Fibroblast of lung (primary cell): ENCODE measurements around the gene CCNI. TPM values are rescaled to one million over a fixed set of nuclear protein-coding genes. Genes with fewer than 3 reads are reported as not detected.

Source experiments
- DNase-seq, 2 donors: peaks; one replicate each; pipeline versions ENCODE4 v3.0.0 to v3.0.0-alpha.2; 2010; ENCODE audit warnings: low read depth in 2 of 2
- H2AFZ ChIP-seq: 2 replicates; pipeline ENCODE4 v1.5.1; 2012; ENCODE audit warnings: low read length, control low read depth, inconsistent platforms
- H3K27ac ChIP-seq: 2 replicates; pipeline ENCODE4 v1.5.1; 2011; ENCODE audit warnings: low read length, control low read depth; ENCODE audit not compliant: insufficient read depth
- H3K27me3 ChIP-seq: 2 replicates; pipeline ENCODE4 v1.5.1; 2011; ENCODE audit warnings: mild to moderate bottlenecking, low read length; ENCODE audit not compliant: control insufficient read depth, insufficient read depth
- H3K36me3 ChIP-seq: 2 replicates; pipeline ENCODE4 v1.5.1; 2011; ENCODE audit warnings: low read length; ENCODE audit not compliant: control insufficient read depth, insufficient read depth
- H3K4me1 ChIP-seq: 2 replicates; pipeline ENCODE4 v1.5.1; 2011; ENCODE audit warnings: low read length; ENCODE audit not compliant: control insufficient read depth, insufficient read depth; ENCODE audit errors: extremely low read depth
- H3K4me2 ChIP-seq: 2 replicates; pipeline ENCODE4 v1.5.1; 2011; ENCODE audit warnings: low read length, control low read depth; ENCODE audit not compliant: insufficient read depth; ENCODE audit errors: extremely low read depth
- H3K4me3 ChIP-seq, 4 experiments: fragments of 200-600 bp in 1 of 4; sonication (generic) in 1 of 4; replicated peaks in 1 of 4; 2 replicates each; pipeline ENCODE4 v1.5.1; 2011 to 2016; ENCODE audit warnings: low read length in 4 of 4, low read depth in 3 of 4, mild to moderate bottlenecking in 3 of 4, control low read depth in 2 of 4, inconsistent platforms in 1 of 4, mixed read lengths in 1 of 4; ENCODE audit not compliant: insufficient read depth in 1 of 4; ENCODE audit errors: control extremely low read depth in 1 of 4
- H3K79me2 ChIP-seq: 2 replicates; pipeline ENCODE4 v1.5.1; 2012; ENCODE audit warnings: mild to moderate bottlenecking, low read length, inconsistent platforms; ENCODE audit not compliant: control insufficient read depth, insufficient read depth
- H3K9ac ChIP-seq: 2 replicates; pipeline ENCODE4 v1.5.1; 2011; ENCODE audit warnings: mild to moderate bottlenecking, low read length, control low read depth; ENCODE audit not compliant: insufficient read depth
- H3K9me3 ChIP-seq: 2 replicates; pipeline ENCODE4 v1.5.1; 2012; ENCODE audit warnings: low read depth, low read length; ENCODE audit not compliant: control insufficient read depth, insufficient read depth
- H4K20me1 ChIP-seq: 2 replicates; pipeline ENCODE4 v1.5.1; 2011; ENCODE audit warnings: low read length; ENCODE audit not compliant: control insufficient read depth, insufficient read depth; ENCODE audit errors: extremely low read depth
- CTCF ChIP-seq, 2 donors: IDR thresholded peaks in 1 of 2; conservative IDR thresholded peaks in 1 of 2; 1 replicate in 1 of 2; 2 replicates in 1 of 2; pipeline ENCODE4 v1.5.1; 2011 to 2012; ENCODE audit warnings: low read length in 2 of 2, control low read depth in 1 of 2, inconsistent platforms in 1 of 2, low read depth in 1 of 2, mild to moderate bottlenecking in 1 of 2
- EZH2 ChIP-seq: IDR thresholded peaks from 2 replicates; pipeline ENCODE4 v1.5.1; 2012; ENCODE audit warnings: low read length, control low read depth, mild to moderate bottlenecking; ENCODE audit errors: missing control alignments
- polyA minus RNA-seq: library from RNA; depleted of rRNA, polyadenylated mRNA; stranded (reverse); fragments of >200 nt; gene quantifications from 2 replicates; pipeline ENCODE4 v1.2.3, GENCODE V29; 2011; ENCODE audit warnings: low replicate concordance
- polyA plus RNA-seq, 2 donors: library from polyadenylated mRNA; depleted of rRNA in 1 of 2; stranded (reverse) in 1 of 2; unstranded in 1 of 2; fragments of >200 nt; gene quantifications; 2 replicates each; pipeline ENCODE4 v1.2.1, GENCODE V29; 2011 to 2012; ENCODE audit warnings: missing spikeins in 1 of 2
- total RNA-seq: library from RNA; depleted of rRNA; stranded (reverse); fragments of >200 nt; gene quantifications from 2 replicates; pipeline ENCODE4 v1.2.1, GENCODE V29; 2014

Gene CCNI
- 117 and 151 TPM in 2 replicates for total RNA-seq
- polyA plus RNA-seq = 214 and 216 TPM in 2 replicates
- polyA plus RNA-seq (2012) = 173 and 186 TPM in 2 replicates
- 322 and 501 TPM in 2 replicates for polyA minus RNA-seq

DNA sequence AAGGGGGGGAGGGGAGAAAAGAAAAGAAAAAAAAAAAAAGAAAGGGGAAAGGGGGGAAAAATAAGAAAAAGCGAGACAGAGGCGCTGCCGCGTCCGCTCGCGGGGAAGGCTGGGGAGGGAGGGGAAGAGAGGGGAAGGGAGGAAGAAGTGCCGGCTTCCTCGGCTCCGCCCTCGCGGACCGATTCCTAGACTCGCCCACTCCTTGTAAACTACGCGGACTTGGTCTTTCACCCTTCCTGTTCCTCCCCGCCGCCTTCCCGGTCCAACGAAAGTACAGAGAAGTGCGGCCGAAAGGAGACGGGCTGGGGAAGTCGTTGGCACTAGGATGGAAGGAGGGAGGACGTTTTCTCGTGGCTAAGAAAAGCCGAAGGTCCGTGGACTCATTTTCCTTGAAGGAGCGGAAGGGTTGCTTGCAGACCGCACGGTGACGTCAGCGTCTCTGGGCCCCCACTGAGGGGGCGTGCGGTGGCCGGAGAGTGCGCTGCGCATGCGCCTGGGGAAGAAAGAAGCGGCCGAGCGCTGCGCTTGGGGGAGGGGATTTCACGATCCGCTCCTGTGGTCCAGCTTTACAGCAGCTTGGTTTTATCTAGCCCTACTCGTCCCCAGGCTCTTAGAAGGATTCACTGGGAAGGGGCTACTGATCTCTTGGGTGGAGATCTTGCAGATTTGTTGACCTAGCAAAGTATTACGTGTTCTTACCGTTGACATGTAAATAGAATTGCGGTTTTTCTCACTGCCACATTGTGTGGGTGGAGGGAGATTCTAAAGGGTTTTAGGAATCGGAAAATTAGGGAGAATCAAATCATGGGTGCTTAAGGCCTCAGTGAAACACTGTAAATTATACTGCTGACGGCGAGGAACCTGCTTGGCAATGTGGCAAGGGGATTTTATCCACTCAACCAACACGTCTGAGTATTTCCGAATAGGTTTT, at the start of gene CCNI:
TSS of gene CCNI (minus strand) at position 121 of the 931 bp plus-strand sequence. CDS start 9,627 bp downstream, outside the sequence.
- TF ChIP-seq CTCF (conservative IDR thresholded peaks at IDR 0.05 in 1 of 2, IDR thresholded peaks at IDR 0.05 in 1 of 2; ENCODE audit: low read depth in 1 of 2, low read length in 2 of 2) = no peak
- no peak for TF ChIP-seq EZH2
- no peaks in the 10 kb centered on the region for H3K36me3 ChIP-seq
- DNase-seq = peak; percentile 98 to 99
- peak within 1 kb of the TSS; percentile 99 for H3K9ac ChIP-seq
- H4K20me1 ChIP-seq = peaks cover 13% of the 10 kb centered on the region
- H3K27ac ChIP-seq = peak within 1 kb of the TSS; percentile 100
- peak within 1 kb of the TSS; percentile 88 for H3K4me2 ChIP-seq
- no peaks in the 10 kb centered on the region for H3K27me3 ChIP-seq
- peak within 1 kb of the TSS; percentile 98 for H2AFZ ChIP-seq
- peaks cover 6% of the 10 kb centered on the region for H3K4me1 ChIP-seq
- H3K4me3 ChIP-seq = peak within 1 kb of the TSS; percentile 71 to 94 (median 88)
- H3K79me2 ChIP-seq = peaks cover 43% of the 10 kb centered on the region
- H3K9me3 ChIP-seq = no peaks in the 10 kb centered on the region

GRCh38 chr4:77124576-77124975, 48.8 kb upstream of the CCNI start:
- no peak overlapping the region for H3K4me3 ChIP-seq
- H3K4me1 ChIP-seq = no peaks in the 10 kb centered on the region
- H2AFZ ChIP-seq = no peak overlapping the region
- no peaks in the 10 kb centered on the region for H4K20me1 ChIP-seq
- H3K36me3 ChIP-seq = no peaks in the 10 kb centered on the region
- TF ChIP-seq EZH2 (no peak), CTCF (conservative IDR thresholded peaks at IDR 0.05 in 1 of 2, IDR thresholded peaks at IDR 0.05 in 1 of 2; ENCODE audit: low read depth in 1 of 2, low read length in 2 of 2) (no peak)
- no peaks in the 10 kb centered on the region for H3K9me3 ChIP-seq
- H3K9ac ChIP-seq = no peak overlapping the region
- H3K4me2 ChIP-seq = no peak overlapping the region
- peaks cover 10% of the 10 kb centered on the region for H3K27me3 ChIP-seq
- no peak for DNase-seq
- H3K27ac ChIP-seq = no peak overlapping the region
- no peaks in the 10 kb centered on the region for H3K79me2 ChIP-seq

GRCh38 chr4:77123411-77123810, 47.6 kb upstream of the CCNI start:
- DNase-seq = no peak
- Histone ChIP-seq H3K79me2 (no peaks in the 10 kb centered on the region), H3K27ac (no peak overlapping the region), H3K9me3 (no peaks in the 10 kb centered on the region), H3K36me3 (no peaks in the 10 kb centered on the region), H3K4me2 (no peak overlapping the region), H3K27me3 (peaks cover 10% of the 10 kb centered on the region), H4K20me1 (no peaks in the 10 kb centered on the region), H3K9ac (no peak overlapping the region), H3K4me1 (no peaks in the 10 kb centered on the region), H2AFZ (no peak overlapping the region), H3K4me3 (no peak overlapping the region)
- TF ChIP-seq EZH2 (no peak), CTCF (conservative IDR thresholded peaks at IDR 0.05 in 1 of 2, IDR thresholded peaks at IDR 0.05 in 1 of 2; ENCODE audit: low read depth in 1 of 2, low read length in 2 of 2) (no peak)
